ENCODE data around the gene DENND5A. TPM values are rescaled to one million over a fixed set of nuclear protein-coding genes. Genes with fewer than 3 reads are reported as not detected.

The DENND5A gene
- total and polyA plus RNA-seq, 10 of the 15 experiments (the other 5 are each of a cell fraction or from before 2014, with no cell fraction given), result 15.6 to 157 (median 85.1) TPM

DNA sequence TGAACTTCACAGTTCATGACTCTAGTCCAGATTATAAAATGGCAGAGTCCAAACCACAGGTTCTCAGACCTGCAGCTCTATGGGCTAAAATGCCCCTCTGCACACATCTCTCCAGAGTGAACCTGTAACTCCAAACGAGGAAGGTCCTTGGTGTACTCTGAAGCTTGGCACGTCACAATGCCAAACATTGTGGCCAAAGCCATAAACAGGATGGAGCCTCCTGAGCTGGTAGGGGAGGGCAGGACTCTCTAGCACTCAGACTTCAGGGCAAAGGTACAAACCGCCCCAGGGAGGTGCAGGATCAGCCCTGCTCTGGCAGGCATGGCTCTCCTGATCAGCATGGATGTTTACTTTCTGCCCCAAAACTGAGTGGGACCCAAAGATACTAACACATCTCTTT, 176.1 kb downstream of the DENND5A start (continued):
- TF ChIP-seq ESRRA (IDR thresholded peaks at IDR 0.05; ENCODE audit: low read length) (no peak), FOXM1 (IDR thresholded peaks at IDR 0.05; ENCODE audit: low read depth, low read length) (no peak), POU2F2 (IDR thresholded peaks at IDR 0.05; ENCODE audit: borderline replicate concordance, low read depth, low read length) (no peak), ATF7 (IDR thresholded peaks at IDR 0.05; ENCODE audit: low read depth) (no peak), ZNF207 (IDR thresholded peaks at IDR 0.05; ENCODE audit: borderline replicate concordance) (no peak)
- TF ChIP-seq, protein P1, sequence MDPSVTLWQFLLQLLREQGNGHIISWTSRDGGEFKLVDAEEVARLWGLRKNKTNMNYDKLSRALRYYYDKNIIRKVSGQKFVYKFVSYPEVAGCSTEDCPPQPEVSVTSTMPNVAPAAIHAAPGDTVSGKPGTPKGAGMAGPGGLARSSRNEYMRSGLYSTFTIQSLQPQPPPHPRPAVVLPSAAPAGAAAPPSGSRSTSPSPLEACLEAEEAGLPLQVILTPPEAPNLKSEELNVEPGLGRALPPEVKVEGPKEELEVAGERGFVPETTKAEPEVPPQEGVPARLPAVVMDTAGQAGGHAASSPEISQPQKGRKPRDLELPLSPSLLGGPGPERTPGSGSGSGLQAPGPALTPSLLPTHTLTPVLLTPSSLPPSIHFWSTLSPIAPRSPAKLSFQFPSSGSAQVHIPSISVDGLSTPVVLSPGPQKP (IDR thresholded peaks at IDR 0.05; ENCODE audit: low read depth, low read length), result no peak

Small RNAs within 50 kb of the gene (microRNA-seq; reads per million reads assigned to microRNA genes)
- gene MIR5691, result not detected

Small RNAs within 50 kb of the gene (small RNA-seq; reads per million reads assigned to genes)
- not detected for gene MIR5691
- not detected for gene RF00017

Other genes with a start within 250 kb of the DENND5A start
- gene SCUBE2, start 173.8 kb downstream of the DENND5A start, total RNA-seq (2014; rRNA removed), result 0.27 and 0.56 TPM in 2 replicates
- gene SCUBE2, start 173.8 kb downstream of the DENND5A start, total RNA-seq (2014; rRNA removed; fragmentation: Illumina TruSeq; extraction: Trizol), result 0.23 and 0.27 TPM in 2 replicates
- gene SCUBE2, start 173.8 kb downstream of the DENND5A start, total RNA-seq (2021), result 0.24 and 0.31 TPM in 2 replicates
- 0.31 and 0.52 TPM in 2 replicates for gene SCUBE2, start 173.8 kb downstream of the DENND5A start, polyA plus RNA-seq (2011; rRNA removed)
- 0.06 and 0.12 TPM in 2 replicates for gene SCUBE2, start 173.8 kb downstream of the DENND5A start, polyA plus RNA-seq (2014; fragmentation: Illumina TruSeq; extraction: Trizol)
- gene SCUBE2, start 173.8 kb downstream of the DENND5A start, polyA plus RNA-seq (2014; fragmentation: Nextera tagmentation; extraction: Ambion mirVana), result under 1 TPM in 1 of 2 experiments, not detected in 1; 0.35 TPM
- gene SCUBE2, start 173.8 kb downstream of the DENND5A start, polyA plus RNA-seq (2014; rRNA removed), result 0.10 and 0.18 TPM in 2 replicates
- under 1 TPM in 1 of 2 experiments, not detected in 1; 0.54 TPM for gene SCUBE2, start 173.8 kb downstream of the DENND5A start, polyA plus RNA-seq (2016; fragmentation: Nextera tagmentation; extraction: Ambion mirVana)
- gene TMEM41B, start 49.2 kb upstream of the DENND5A start, total RNA-seq (2014; rRNA removed), result 24.3 and 29.1 TPM in 2 replicates
- 20.1 and 22.4 TPM in 2 replicates for gene TMEM41B, start 49.2 kb upstream of the DENND5A start, total RNA-seq (2014; rRNA removed; fragmentation: Illumina TruSeq; extraction: Trizol)
- 21.9 and 25.1 TPM in 2 replicates for gene TMEM41B, start 49.2 kb upstream of the DENND5A start, total RNA-seq (2021)
- 31.0 and 44.7 TPM in 2 replicates for gene TMEM41B, start 49.2 kb upstream of the DENND5A start, polyA plus RNA-seq (2011; rRNA removed)
- gene TMEM41B, start 49.2 kb upstream of the DENND5A start, polyA plus RNA-seq (2014; fragmentation: Illumina TruSeq; extraction: Trizol), result 15.2 and 19.3 TPM in 2 replicates
- 10 to 100 TPM in 1 of 2 experiments, 1 to 10 TPM in 1; 8.0 to 11.0 TPM for gene TMEM41B, start 49.2 kb upstream of the DENND5A start, polyA plus RNA-seq (2014; fragmentation: Nextera tagmentation; extraction: Ambion mirVana)
- gene TMEM41B, start 49.2 kb upstream of the DENND5A start, polyA plus RNA-seq (2014; rRNA removed), result 27.0 and 27.1 TPM in 2 replicates
- 10 to 100 TPM; 20.4 to 20.6 TPM for gene TMEM41B, start 49.2 kb upstream of the DENND5A start, polyA plus RNA-seq (2016; fragmentation: Nextera tagmentation; extraction: Ambion mirVana)
- gene IPO7, start 119.3 kb upstream of the DENND5A start, total RNA-seq (2014; rRNA removed), result 29.8 and 31.8 TPM in 2 replicates
- 44.9 and 47.5 TPM in 2 replicates for gene IPO7, start 119.3 kb upstream of the DENND5A start, total RNA-seq (2014; rRNA removed; fragmentation: Illumina TruSeq; extraction: Trizol)
- gene IPO7, start 119.3 kb upstream of the DENND5A start, total RNA-seq (2021), result 51.4 and 56.6 TPM in 2 replicates
- gene IPO7, start 119.3 kb upstream of the DENND5A start, polyA plus RNA-seq (2011; rRNA removed), result 31.0 and 37.9 TPM in 2 replicates
- 44.8 and 53.4 TPM in 2 replicates for gene IPO7, start 119.3 kb upstream of the DENND5A start, polyA plus RNA-seq (2014; fragmentation: Illumina TruSeq; extraction: Trizol)
- 1 to 10 TPM; 9.2 to 9.9 TPM for gene IPO7, start 119.3 kb upstream of the DENND5A start, polyA plus RNA-seq (2014; fragmentation: Nextera tagmentation; extraction: Ambion mirVana)
- gene IPO7, start 119.3 kb upstream of the DENND5A start, polyA plus RNA-seq (2014; rRNA removed), result 29.3 and 30.3 TPM in 2 replicates
- 1 to 10 TPM; 5.0 to 5.2 TPM for gene IPO7, start 119.3 kb upstream of the DENND5A start, polyA plus RNA-seq (2016; fragmentation: Nextera tagmentation; extraction: Ambion mirVana)
- gene ZNF143, start 195.7 kb upstream of the DENND5A start, total RNA-seq (2014; rRNA removed), result 15.3 and 20.0 TPM in 2 replicates
- 25.4 and 29.5 TPM in 2 replicates for gene ZNF143, start 195.7 kb upstream of the DENND5A start, total RNA-seq (2014; rRNA removed; fragmentation: Illumina TruSeq; extraction: Trizol)
- 18.5 and 22.1 TPM in 2 replicates for gene ZNF143, start 195.7 kb upstream of the DENND5A start, total RNA-seq (2021)
- 33.9 and 48.7 TPM in 2 replicates for gene ZNF143, start 195.7 kb upstream of the DENND5A start, polyA plus RNA-seq (2011; rRNA removed)
- 20.3 and 25.0 TPM in 2 replicates for gene ZNF143, start 195.7 kb upstream of the DENND5A start, polyA plus RNA-seq (2014; fragmentation: Illumina TruSeq; extraction: Trizol)
- gene ZNF143, start 195.7 kb upstream of the DENND5A start, polyA plus RNA-seq (2014; fragmentation: Nextera tagmentation; extraction: Ambion mirVana), result 10 to 100 TPM; 16.1 to 18.3 TPM
- 13.6 and 16.0 TPM in 2 replicates for gene ZNF143, start 195.7 kb upstream of the DENND5A start, polyA plus RNA-seq (2014; rRNA removed)
- 10 to 100 TPM; 20.6 to 21.8 TPM for gene ZNF143, start 195.7 kb upstream of the DENND5A start, polyA plus RNA-seq (2016; fragmentation: Nextera tagmentation; extraction: Ambion mirVana)